C4-2B (cell line): ENCODE data around the gene PEMT.

Source experiments
- ZFX ChIP-seq: fragments of 450-650 bp; IDR thresholded peaks from 2 replicates; pipeline ENCODE4 v1.6.1; 2017
- TF ChIP-seq, protein P1 (sequence below): fragments of 450-650 bp; conservative IDR thresholded peaks from 2 replicates; pipeline ENCODE4 v1.5.1; 2017; ENCODE audit warnings: mild to moderate bottlenecking

DNA sequence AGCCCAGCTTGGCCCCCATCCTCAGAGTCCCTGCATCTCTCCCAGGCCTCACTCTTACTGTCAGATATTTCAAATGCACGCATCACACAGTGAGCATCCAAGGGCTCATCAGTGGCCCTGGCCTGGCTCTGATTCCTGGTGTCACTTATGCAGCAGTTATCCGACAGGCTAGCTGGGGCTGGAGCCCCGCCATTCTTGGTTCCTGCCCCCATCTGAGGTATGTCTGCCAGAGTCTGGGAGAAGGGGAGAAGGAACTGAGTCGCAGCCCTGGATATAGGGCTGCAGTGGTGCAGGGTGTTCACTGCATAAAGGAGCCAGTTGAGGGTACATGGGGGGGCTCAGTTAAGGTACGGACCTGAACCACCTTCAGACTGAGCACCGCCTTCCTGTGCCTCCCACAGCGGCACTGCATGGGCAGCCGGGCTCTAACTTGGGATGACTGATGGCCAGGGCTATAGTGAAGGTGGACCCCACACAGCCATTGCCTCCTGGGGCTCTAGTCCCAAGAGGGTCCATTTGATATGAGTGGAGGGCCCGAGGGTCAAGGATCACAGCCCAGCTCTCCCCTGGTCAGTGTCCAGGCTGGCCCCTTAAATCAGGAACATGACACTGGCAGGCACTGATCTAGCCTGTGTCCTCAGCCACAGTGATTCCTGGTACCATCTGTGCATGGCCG lies 93.5 kb downstream of the PEMT start:
- TF ChIP-seq, protein P1, sequence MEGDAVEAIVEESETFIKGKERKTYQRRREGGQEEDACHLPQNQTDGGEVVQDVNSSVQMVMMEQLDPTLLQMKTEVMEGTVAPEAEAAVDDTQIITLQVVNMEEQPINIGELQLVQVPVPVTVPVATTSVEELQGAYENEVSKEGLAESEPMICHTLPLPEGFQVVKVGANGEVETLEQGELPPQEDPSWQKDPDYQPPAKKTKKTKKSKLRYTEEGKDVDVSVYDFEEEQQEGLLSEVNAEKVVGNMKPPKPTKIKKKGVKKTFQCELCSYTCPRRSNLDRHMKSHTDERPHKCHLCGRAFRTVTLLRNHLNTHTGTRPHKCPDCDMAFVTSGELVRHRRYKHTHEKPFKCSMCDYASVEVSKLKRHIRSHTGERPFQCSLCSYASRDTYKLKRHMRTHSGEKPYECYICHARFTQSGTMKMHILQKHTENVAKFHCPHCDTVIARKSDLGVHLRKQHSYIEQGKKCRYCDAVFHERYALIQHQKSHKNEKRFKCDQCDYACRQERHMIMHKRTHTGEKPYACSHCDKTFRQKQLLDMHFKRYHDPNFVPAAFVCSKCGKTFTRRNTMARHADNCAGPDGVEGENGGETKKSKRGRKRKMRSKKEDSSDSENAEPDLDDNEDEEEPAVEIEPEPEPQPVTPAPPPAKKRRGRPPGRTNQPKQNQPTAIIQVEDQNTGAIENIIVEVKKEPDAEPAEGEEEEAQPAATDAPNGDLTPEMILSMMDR, result no peak
- TF ChIP-seq ZFX, result no peak
